HepG2 (cell line): ENCODE measurements around the gene C16orf87. TPM values are rescaled to one million over a fixed set of nuclear protein-coding genes. Genes with fewer than 3 reads are reported as not detected.

ENCODE experiments used
- ATAC-seq: fragments of 200-7000 bp; cut with Tn5 transposase; 3 replicates; pipeline ENCODE4 v1.9.1; 2020; ENCODE audit warnings: mild to moderate bottlenecking, moderate library complexity
- BruUV-seq: library from RNA; stranded (reverse); fragments of 400-500 nt; replicated peaks from 2 replicates; lab custom pipeline; 2021; lab: Mats Ljungman, UMichigan
- CTCF ChIA-PET: fragments of 300-600 bp; formaldehyde crosslinking; extraction: SDS; loops from one replicate; lab custom pipeline; 2021; ENCODE audit warnings: low total read pairs, inconsistent platforms, low intra/inter-chr PET ratio; lab: Yijun Ruan, JAX
- POLR2A ChIA-PET: fragments of 350-600 bp; sonication (Branson Sonifier 250); formaldehyde crosslinking; loops from one replicate; lab custom pipeline; 2020; ENCODE audit warnings: antibody characterized with exemption, inconsistent platforms; lab: Yijun Ruan, JAX
- DNase-seq: peaks from one replicate; pipeline ENCODE4 v3.0.0-alpha.2; 2015; ENCODE audit warnings: low spot score
- FAIRE-seq: peaks from 3 replicates; lab custom pipeline; 2011; peaks lifted over from hg19 to GRCh38; lab: Jason Lieb, UNC
- H2AFZ ChIP-seq: one replicate; pipeline ENCODE4 v1.6.1; 2011; ENCODE audit warnings: low read length, inconsistent platforms
- H3K27ac ChIP-seq: fragments of 300-600 bp; 3 replicates; pipeline ENCODE4 v1.8.0; 2011; ENCODE audit warnings: mixed run types, mild to moderate bottlenecking, mixed read lengths, low read length, inconsistent platforms; ENCODE audit not compliant: insufficient read depth; ENCODE audit errors: extremely low read length
- H3K27me3 ChIP-seq, 2 experiments: fragments of 200-600 bp in 1 of 2; 2 replicates in 1 of 2; 3 replicates in 1 of 2; pipeline versions ENCODE4 v1.6.0 to v1.8.0; 2011; ENCODE audit warnings: low read length in 2 of 2, mild to moderate bottlenecking in 2 of 2, moderate library complexity in 2 of 2, inconsistent platforms in 1 of 2; ENCODE audit not compliant: insufficient read depth in 2 of 2, control insufficient read depth in 1 of 2
- H3K36me3 ChIP-seq, 2 experiments: fragments of 200-600 bp in 1 of 2; replicated peaks in 1 of 2; 2 replicates in 1 of 2; 3 replicates in 1 of 2; pipeline versions ENCODE4 v1.5.1 to v1.8.0; 2011; ENCODE audit warnings: low read length in 2 of 2, inconsistent platforms in 1 of 2; ENCODE audit not compliant: insufficient read depth in 2 of 2, control insufficient read depth in 1 of 2
- H3K4me1 ChIP-seq: 2 replicates; pipeline ENCODE4 v1.5.1; 2012; ENCODE audit warnings: low read length, inconsistent platforms; ENCODE audit not compliant: insufficient read depth
- H3K4me2 ChIP-seq: 2 replicates; pipeline ENCODE4 v1.6.0; 2011; ENCODE audit warnings: low read depth, low read length, inconsistent platforms
- H3K4me3 ChIP-seq, 3 experiments: fragments of 200-600 bp in 1 of 3; sonication (generic), shearing (Covaris generic) in 1 of 3; replicated peaks in 1 of 3; 2 replicates each; pipeline ENCODE4 v1.5.1; 2011 to 2016; ENCODE audit warnings: low read length in 3 of 3, inconsistent platforms in 2 of 3, low read depth in 2 of 3, mild to moderate bottlenecking in 2 of 3, control low read depth in 1 of 3, mixed read lengths in 1 of 3; ENCODE audit not compliant: insufficient read depth in 1 of 3
- H3K79me2 ChIP-seq: one replicate; pipeline ENCODE4 v1.6.1; 2011; ENCODE audit warnings: low read length, inconsistent platforms; ENCODE audit not compliant: insufficient read depth
- H3K9ac ChIP-seq: 2 replicates; pipeline ENCODE4 v1.6.0; 2011; ENCODE audit warnings: mild to moderate bottlenecking, low read depth, low read length, inconsistent platforms; ENCODE audit not compliant: insufficient read depth
- H3K9me3 ChIP-seq: 2 replicates; pipeline ENCODE4 v1.5.1; 2012; ENCODE audit warnings: mild to moderate bottlenecking, low read length
- H4K20me1 ChIP-seq: 2 replicates; pipeline ENCODE4 v1.6.0; 2011; ENCODE audit warnings: inconsistent platforms, mild to moderate bottlenecking, low read length, moderate library complexity; ENCODE audit not compliant: insufficient read depth
- CEBPB ChIP-seq: IDR thresholded peaks from 2 replicates; pipeline ENCODE4 v1.6.1; 2011; ENCODE audit warnings: low read depth, low read length, improper control_type of control experiment, borderline replicate concordance
- FOSL2 ChIP-seq: sonication (generic); formaldehyde crosslinking; IDR thresholded peaks from 2 replicates; pipeline ENCODE4 v1.4.0; 2020; ENCODE audit warnings: missing genetic modification reagents
- FOXA1 ChIP-seq, 2 experiments: fragments of 450-650 bp in 1 of 2; sonication (generic) in 1 of 2; formaldehyde crosslinking in 1 of 2; IDR thresholded peaks; 2 replicates each; pipeline versions ENCODE4 v1.4.0 to v1.6.1; 2016 to 2020; ENCODE audit warnings: missing genetic modification reagents in 1 of 2
- MIER3 ChIP-seq: IDR thresholded peaks from 2 replicates; pipeline ENCODE4 v1.6.1; 2016; ENCODE audit warnings: missing compliant biosample characterization, borderline replicate concordance
- PAX8 ChIP-seq: sonication (generic); formaldehyde crosslinking; IDR thresholded peaks from 2 replicates; pipeline ENCODE4 v1.8.0; 2022; ENCODE audit warnings: mild to moderate bottlenecking, missing genetic modification reagents, borderline replicate concordance
- POLR2AphosphoS2 ChIP-seq: IDR thresholded peaks from 2 replicates; pipeline ENCODE4 v1.6.1; 2011; ENCODE audit warnings: low read depth, low read length, improper control_type of control experiment
- SAP130 ChIP-seq: IDR thresholded peaks from 2 replicates; pipeline ENCODE4 v1.6.1; 2016; ENCODE audit warnings: low read depth
- ZMYM3 ChIP-seq: sonication (generic); formaldehyde crosslinking; IDR thresholded peaks from 2 replicates; pipeline ENCODE4 v1.5.1; 2020; ENCODE audit warnings: mild to moderate bottlenecking, missing genetic modification reagents
- ZNF879 ChIP-seq: sonication (generic); formaldehyde crosslinking; IDR thresholded peaks from 2 replicates; pipeline ENCODE4 v1.8.1; 2023; ENCODE audit warnings: missing genetic modification reagents
- WGBS: methylation state at CpG from one replicate; pipeline ENCODE4 v1.1.6; 2017; ENCODE audit warnings: low lambda C conversion rate; 5-methylcytosine and 5-hydroxymethylcytosine counted together
- in situ Hi-C: cut with HindIII; loops from 2 replicates; pipeline ENCODE4 v1.10.0; 2017; ENCODE audit warnings: low pct_unique_long_range_greater_than_20kb; ENCODE audit not compliant: extremely low pct_ligation_motif_present
- intact Hi-C: fragments of 100-400 bp; cut with micrococcal nuclease; formaldehyde crosslinking; loops from one replicate; pipeline ENCODE4 v1.10.0; 2022; ENCODE audit not compliant: unreplicated experiment
- polyA plus RNA-seq, 8 experiments: library from polyadenylated mRNA; depleted of rRNA in 3 of 8; stranded (reverse) in 7 of 8; unstranded in 1 of 8; fragments of >200 nt; fragmentation: Illumina TruSeq in 4 of 8; extraction: Trizol in 4 of 8; gene quantifications; 2 replicates each; pipeline versions ENCODE4 v1.2.1 to v1.2.3, GENCODE V29; 2011 to 2016; ENCODE audit warnings: low read depth in 4 of 8, missing spikeins in 1 of 8, mixed read lengths in 1 of 8; ENCODE audit not compliant: insufficient read depth in 1 of 8
- total RNA-seq, 5 experiments: library from RNA; depleted of rRNA; stranded (reverse); fragments of >200 nt; fragmentation: Illumina TruSeq; extraction: Trizol; gene quantifications; 2 replicates each; pipeline ENCODE4 v1.2.3, GENCODE V29; 2016; ENCODE audit warnings: low read depth in 1 of 5
- TF ChIP-seq, protein P1 (sequence below): sonication (generic); formaldehyde crosslinking; IDR thresholded peaks from 2 replicates; pipeline ENCODE4 v1.8.1; 2023; ENCODE audit warnings: missing genetic modification reagents, inconsistent platforms, borderline replicate concordance
- TF ChIP-seq, protein P2 (sequence below): sonication (generic); formaldehyde crosslinking; conservative IDR thresholded peaks from 2 replicates; pipeline ENCODE4 v1.5.0; 2020; ENCODE audit warnings: missing genetic modification reagents

The C16orf87 gene
- total and polyA plus RNA-seq, 2 of the 13 experiments (the other 11 are each of a cell fraction or from before 2014, with no cell fraction given), result 8.6 to 19.5 TPM

DNA sequence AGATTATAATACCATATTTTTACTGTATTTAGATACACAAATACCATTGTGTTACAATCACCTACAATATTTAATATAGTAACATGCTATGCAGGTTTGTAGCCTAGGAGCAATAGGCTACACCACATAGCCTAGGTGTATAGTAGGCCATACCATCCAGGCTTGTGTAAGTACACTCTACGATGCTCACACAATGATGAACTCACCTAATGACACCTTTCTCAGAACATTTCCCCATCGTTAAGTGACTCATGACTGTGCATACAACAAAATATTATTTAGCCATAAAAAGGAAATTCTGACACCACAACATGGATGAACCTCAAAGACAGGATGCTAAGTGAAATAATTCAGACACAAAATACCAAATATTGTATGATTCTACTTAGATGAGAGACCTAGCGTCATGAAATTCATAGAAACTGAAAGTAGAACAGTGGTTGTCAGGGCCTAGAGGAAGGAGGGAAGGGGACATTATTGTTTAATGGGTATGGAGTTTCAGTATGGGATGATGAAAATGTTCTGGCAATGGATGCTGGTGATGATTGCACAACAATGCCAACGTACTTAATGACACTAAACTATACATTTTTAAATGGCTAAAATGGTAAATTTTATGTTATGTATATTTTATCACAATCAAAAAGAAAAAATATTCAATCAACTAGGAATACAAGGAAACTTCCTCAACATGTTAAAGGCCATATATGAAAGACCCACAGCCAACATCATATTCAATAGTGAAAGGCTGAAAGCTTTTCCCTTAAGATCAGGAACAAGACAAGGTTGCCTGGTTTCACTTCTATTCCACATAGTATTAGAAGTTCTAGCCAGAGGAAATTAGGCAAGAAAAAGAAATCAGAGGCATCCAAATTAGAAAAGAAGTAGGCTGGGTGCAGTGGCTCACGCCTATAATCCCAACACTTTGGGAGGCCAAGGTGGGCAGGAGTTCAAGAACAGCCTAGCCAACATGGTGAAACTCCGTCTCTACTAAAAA lies 5.9 kb upstream of the C16orf87 start:
- no peaks in the 10 kb centered on the region for H4K20me1 ChIP-seq
- H3K4me3 ChIP-seq, result peak overlapping the region in 1 of 3 experiments; percentile 9; a peak in 1 of 6 replicates
- CTCF ChIA-PET, result no interaction called here
- H2AFZ ChIP-seq, result no peak overlapping the region
- WGBS, result 28% methylated on average over 6 of the region's 6 CpGs
- peaks cover 54% of the 10 kb centered on the region for H3K4me1 ChIP-seq
- intact Hi-C loops, result no loop called here
- POLR2A ChIA-PET, result no interaction called here
- no TSS peak for BruUV-seq
- H3K36me3 ChIP-seq, result no peaks in the 10 kb centered on the region
- no peaks in the 10 kb centered on the region for H3K27me3 ChIP-seq
- TF ChIP-seq POLR2AphosphoS2 (no peak), FOSL2 (CRISPR knock-in tag) (peak; percentile 26; the same call in 1 of the 2 replicates), CEBPB (peak; percentile 86)
- TF ChIP-seq, all 625 proteins: peak for 2
- Histone ChIP-seq H3K27ac (no peak overlapping the region), H3K9ac (no peak overlapping the region), H3K9me3 (no peaks in the 10 kb centered on the region), H3K79me2 (no peaks in the 10 kb centered on the region), H3K4me2 (peak overlapping the region; percentile 53; the same call in 1 of the 2 replicates)
- DNase-seq (no peak), ATAC-seq (no peak), FAIRE-seq (no peak)
- in situ Hi-C loops, result no loop called here

DNA sequence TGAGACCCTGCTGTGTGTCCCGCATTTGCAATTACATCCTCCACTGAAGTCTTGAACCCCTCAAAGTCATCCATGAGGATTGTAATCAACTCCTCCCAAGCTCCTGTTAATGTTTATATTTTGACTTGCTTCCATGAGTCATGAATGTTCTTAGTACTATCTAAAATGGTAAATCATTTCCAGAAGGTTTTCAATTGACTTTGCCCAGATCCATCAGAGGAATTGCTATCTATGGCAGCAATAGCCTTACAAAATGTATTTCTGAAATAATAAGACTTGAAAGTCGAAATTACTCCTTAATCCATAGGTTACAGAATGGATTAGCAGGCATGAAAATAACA lies 2.5 kb upstream of the C16orf87 start:
- POLR2A ChIA-PET, result interaction anchor here (0.7 to 1.9 kb wide), 2 partner anchors 50 to 1333 kb away, joined by 3 to 9 read pairs; partner anchors contain the start of gene GPT2
- H3K9me3 ChIP-seq, result no peaks in the 10 kb centered on the region
- H4K20me1 ChIP-seq, result 0 out of 2 replicates have a peak, but pooled peaks cover 5% of the 10 kb centered on the region
- no peak for DNase-seq
- H3K9ac ChIP-seq, result no peak overlapping the region
- no peak for ATAC-seq
- H3K4me1 ChIP-seq, result peaks cover 44% of the 10 kb centered on the region
- no TSS peak for BruUV-seq
- no peak for FAIRE-seq
- no peak overlapping the region for H3K4me3 ChIP-seq
- H3K27me3 ChIP-seq, result no peaks in the 10 kb centered on the region
- 14% methylated on average over 2 of the region's 2 CpGs for WGBS
- TF ChIP-seq, protein P1, sequence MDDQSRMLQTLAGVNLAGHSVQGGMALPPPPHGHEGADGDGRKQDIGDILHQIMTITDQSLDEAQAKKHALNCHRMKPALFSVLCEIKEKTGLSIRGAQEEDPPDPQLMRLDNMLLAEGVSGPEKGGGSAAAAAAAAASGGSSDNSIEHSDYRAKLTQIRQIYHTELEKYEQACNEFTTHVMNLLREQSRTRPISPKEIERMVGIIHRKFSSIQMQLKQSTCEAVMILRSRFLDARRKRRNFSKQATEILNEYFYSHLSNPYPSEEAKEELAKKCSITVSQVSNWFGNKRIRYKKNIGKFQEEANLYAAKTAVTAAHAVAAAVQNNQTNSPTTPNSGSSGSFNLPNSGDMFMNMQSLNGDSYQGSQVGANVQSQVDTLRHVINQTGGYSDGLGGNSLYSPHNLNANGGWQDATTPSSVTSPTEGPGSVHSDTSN (CRISPR knock-in tag), result no peak
- TF ChIP-seq ZMYM3 (CRISPR knock-in tag), result 0 out of 2 replicates have a peak, but pooled peaks have one; percentile 6
- no peak for TF ChIP-seq MIER3
- no peak for TF ChIP-seq PAX8
- TF ChIP-seq, protein P2, sequence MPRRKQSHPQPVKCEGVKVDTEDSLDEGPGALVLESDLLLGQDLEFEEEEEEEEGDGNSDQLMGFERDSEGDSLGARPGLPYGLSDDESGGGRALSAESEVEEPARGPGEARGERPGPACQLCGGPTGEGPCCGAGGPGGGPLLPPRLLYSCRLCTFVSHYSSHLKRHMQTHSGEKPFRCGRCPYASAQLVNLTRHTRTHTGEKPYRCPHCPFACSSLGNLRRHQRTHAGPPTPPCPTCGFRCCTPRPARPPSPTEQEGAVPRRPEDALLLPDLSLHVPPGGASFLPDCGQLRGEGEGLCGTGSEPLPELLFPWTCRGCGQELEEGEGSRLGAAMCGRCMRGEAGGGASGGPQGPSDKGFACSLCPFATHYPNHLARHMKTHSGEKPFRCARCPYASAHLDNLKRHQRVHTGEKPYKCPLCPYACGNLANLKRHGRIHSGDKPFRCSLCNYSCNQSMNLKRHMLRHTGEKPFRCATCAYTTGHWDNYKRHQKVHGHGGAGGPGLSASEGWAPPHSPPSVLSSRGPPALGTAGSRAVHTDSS (CRISPR knock-in tag), result no peak
- no peak for TF ChIP-seq ZNF879 (CRISPR knock-in tag)
- 0 out of 2 replicates have a peak, but pooled peaks have one; percentile 4 for TF ChIP-seq SAP130 (CRISPR knock-in tag)
- no peak for TF ChIP-seq FOXA1 (IDR thresholded peaks at IDR 0.05)
- TF ChIP-seq FOXA1 (CRISPR knock-in tag; IDR thresholded peaks at IDR 0.05), result no peak
- intact Hi-C loops, result loop anchor here (5.0 kb wide), 1 partner anchor 139 kb away; the partner anchor contains the start of gene DNAJA2
- H3K4me2 ChIP-seq, result peak overlapping the region; percentile 75; the same call in 1 of the 2 replicates
- in situ Hi-C loops, result no loop called here
- CTCF ChIA-PET, result no interaction called here
- H3K79me2 ChIP-seq, result peaks cover 23% of the 10 kb centered on the region
- H2AFZ ChIP-seq, result no peak overlapping the region
- H3K27ac ChIP-seq, result no peak overlapping the region
- H3K36me3 ChIP-seq, result no peaks in the 10 kb centered on the region
